HepG2 (cell line): ENCODE data around the gene ANAPC1. TPM values are rescaled to one million over a fixed set of nuclear protein-coding genes. Genes with fewer than 3 reads are reported as not detected.

Experiments
- CBFB ChIP-seq: sonication (generic); formaldehyde crosslinking; IDR thresholded peaks from 2 replicates; pipeline ENCODE4 v1.4.0; 2020; ENCODE audit warnings: missing genetic modification reagents
- CBX5 ChIP-seq: sonication (generic); formaldehyde crosslinking; IDR thresholded peaks from 2 replicates; pipeline ENCODE4 v1.4.0; 2020; ENCODE audit warnings: missing genetic modification reagents, borderline replicate concordance
- CHCHD3 ChIP-seq: sonication (generic); formaldehyde crosslinking; IDR thresholded peaks from 2 replicates; pipeline ENCODE4 v1.8.0; 2022; ENCODE audit warnings: mild to moderate bottlenecking, missing genetic modification reagents, moderate library complexity
- FOXK2 ChIP-seq: fragments of 450-650 bp; IDR thresholded peaks from 2 replicates; pipeline ENCODE4 v1.6.1; 2016
- HOXA9 ChIP-seq: sonication (generic); formaldehyde crosslinking; IDR thresholded peaks from 2 replicates; pipeline ENCODE4 v1.8.1; 2022; ENCODE audit warnings: missing genetic modification reagents, mild to moderate bottlenecking, moderate library complexity, borderline replicate concordance
- LBX2 ChIP-seq: sonication (generic); formaldehyde crosslinking; IDR thresholded peaks from 2 replicates; pipeline ENCODE4 v1.5.0; 2020; ENCODE audit warnings: missing genetic modification reagents, mild to moderate bottlenecking, borderline replicate concordance
- NONO ChIP-seq, 2 experiments: fragments of 450-650 bp in 1 of 2; sonication (generic) in 1 of 2; formaldehyde crosslinking in 1 of 2; IDR thresholded peaks in 1 of 2; conservative IDR thresholded peaks in 1 of 2; 2 replicates each; pipeline versions ENCODE4 v1.6.1 to v1.8.0; 2017 to 2022; ENCODE audit warnings: mild to moderate bottlenecking in 1 of 2, missing genetic modification reagents in 1 of 2, moderate library complexity in 1 of 2
- NPAS2 ChIP-seq: sonication (generic); formaldehyde crosslinking; IDR thresholded peaks from 2 replicates; pipeline ENCODE4 v1.8.0; 2022; ENCODE audit warnings: mild to moderate bottlenecking, missing genetic modification reagents, borderline replicate concordance
- RCOR2 ChIP-seq: IDR thresholded peaks from 2 replicates; pipeline ENCODE4 v1.6.1; 2016; ENCODE audit warnings: missing biosample characterization, missing genetic modification reagents
- REL ChIP-seq: sonication (generic); formaldehyde crosslinking; conservative IDR thresholded peaks from 2 replicates; pipeline ENCODE4 v1.8.0; 2022; ENCODE audit warnings: mild to moderate bottlenecking, missing genetic modification reagents, moderate library complexity
- SMARCC2 ChIP-seq: fragments of 450-650 bp; IDR thresholded peaks from 2 replicates; pipeline ENCODE4 v1.6.1; 2017; ENCODE audit warnings: antibody characterized with exemption, mild to moderate bottlenecking
- SRF ChIP-seq: IDR thresholded peaks from 2 replicates; pipeline ENCODE4 v1.6.1; 2011; ENCODE audit warnings: mild to moderate bottlenecking, low read depth, low read length, moderate library complexity
- SSRP1 ChIP-seq: IDR thresholded peaks from 2 replicates; pipeline ENCODE4 v1.6.1; 2016; ENCODE audit warnings: control low read depth
- TRIM24 ChIP-seq: sonication (generic); formaldehyde crosslinking; IDR thresholded peaks from 2 replicates; pipeline ENCODE4 v1.8.0; 2022; ENCODE audit warnings: mild to moderate bottlenecking, missing genetic modification reagents
- XBP1 ChIP-seq: sonication (generic); formaldehyde crosslinking; IDR thresholded peaks from 2 replicates; pipeline ENCODE4 v1.5.0; 2020; ENCODE audit warnings: missing genetic modification reagents
- ZNF556 ChIP-seq: sonication (generic); formaldehyde crosslinking; IDR thresholded peaks from 2 replicates; pipeline ENCODE4 v1.4.0; 2020; ENCODE audit warnings: mild to moderate bottlenecking, missing genetic modification reagents, borderline replicate concordance
- ZNF619 ChIP-seq: sonication (generic); formaldehyde crosslinking; IDR thresholded peaks from 2 replicates; pipeline ENCODE4 v1.4.0; 2020; ENCODE audit warnings: mild to moderate bottlenecking, missing genetic modification reagents
- ZNF646 ChIP-seq: sonication (generic); formaldehyde crosslinking; IDR thresholded peaks from 2 replicates; pipeline ENCODE4 v1.9.0; 2021; ENCODE audit warnings: mild to moderate bottlenecking, missing genetic modification reagents
- ZNF883 ChIP-seq: sonication (generic); formaldehyde crosslinking; IDR thresholded peaks from 2 replicates; pipeline ENCODE4 v1.5.1; 2020; ENCODE audit warnings: mild to moderate bottlenecking, missing genetic modification reagents; ENCODE audit errors: not compliant biosample characterization
- polyA plus RNA-seq, 8 experiments: library from polyadenylated mRNA; depleted of rRNA in 3 of 8; stranded (reverse) in 7 of 8; unstranded in 1 of 8; fragments of >200 nt; fragmentation: Illumina TruSeq in 4 of 8; extraction: Trizol in 4 of 8; gene quantifications; 2 replicates each; pipeline versions ENCODE4 v1.2.1 to v1.2.3, GENCODE V29; 2011 to 2016; ENCODE audit warnings: low read depth in 4 of 8, missing spikeins in 1 of 8, mixed read lengths in 1 of 8; ENCODE audit not compliant: insufficient read depth in 1 of 8
- total RNA-seq, 5 experiments: library from RNA; depleted of rRNA; stranded (reverse); fragments of >200 nt; fragmentation: Illumina TruSeq; extraction: Trizol; gene quantifications; 2 replicates each; pipeline ENCODE4 v1.2.3, GENCODE V29; 2016; ENCODE audit warnings: low read depth in 1 of 5
- TF ChIP-seq, protein P1 (sequence below): sonication (generic); formaldehyde crosslinking; IDR thresholded peaks from 2 replicates; pipeline ENCODE4 v1.4.0; 2020; ENCODE audit warnings: missing genetic modification reagents, low read depth, mild to moderate bottlenecking, borderline replicate concordance
- TF ChIP-seq, protein P2 (sequence below): sonication (generic); formaldehyde crosslinking; IDR thresholded peaks from 2 replicates; pipeline ENCODE4 v1.5.1; 2020; ENCODE audit warnings: mild to moderate bottlenecking, missing genetic modification reagents, borderline replicate concordance

The ANAPC1 gene
- total and polyA plus RNA-seq, 2 of the 13 experiments (the other 11 are each of a cell fraction or from before 2014, with no cell fraction given) = 50.0 to 89.7 TPM

DNA sequence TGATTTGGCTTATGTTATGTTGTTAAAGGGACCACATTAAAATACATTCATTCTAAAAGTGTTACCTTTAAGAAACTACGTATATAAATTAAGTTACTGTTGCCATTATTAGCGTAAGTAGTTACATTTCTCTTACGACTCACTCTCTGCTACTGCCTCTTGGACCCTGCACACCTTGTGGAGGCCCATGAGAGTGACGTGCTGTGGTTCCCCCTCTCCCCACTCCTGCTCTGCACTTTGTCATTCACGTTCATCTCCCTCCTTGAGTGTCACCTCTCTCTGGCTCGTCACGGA is 13.6 kb upstream of the ANAPC1 start (continued):
- peak; percentile 62; the same call in 1 of the 2 replicates for TF ChIP-seq ZNF646 (CRISPR knock-in tag)
- TF ChIP-seq REL (CRISPR knock-in tag) = no peak
- TF ChIP-seq ZNF619 = 0 out of 2 replicates have a peak, but pooled peaks have one; percentile 25
- TF ChIP-seq CHCHD3 = peak; percentile 87; the same call in 1 of the 2 replicates
- no peak for TF ChIP-seq CBX5 (CRISPR knock-in tag)
- TF ChIP-seq NPAS2 (CRISPR knock-in tag) = no peak
- TF ChIP-seq CBFB (CRISPR knock-in tag) = no peak
- no peak for TF ChIP-seq FOXK2
- no peak for TF ChIP-seq SMARCC2
- TF ChIP-seq TRIM24 (CRISPR knock-in tag) = no peak
- 0 out of 2 replicates have a peak, but pooled peaks have one; percentile 58 for TF ChIP-seq SSRP1 (CRISPR knock-in tag)
- TF ChIP-seq LBX2 = no peak
- no peak for TF ChIP-seq NONO (IDR thresholded peaks at IDR 0.05)
- TF ChIP-seq NONO (CRISPR knock-in tag; conservative IDR thresholded peaks at IDR 0.05) = peak; percentile 64; the same call in 1 of the 2 replicates
- TF ChIP-seq ZNF556 (CRISPR knock-in tag) = no peak
- no peak for TF ChIP-seq XBP1 (CRISPR knock-in tag)
- TF ChIP-seq, protein P1, sequence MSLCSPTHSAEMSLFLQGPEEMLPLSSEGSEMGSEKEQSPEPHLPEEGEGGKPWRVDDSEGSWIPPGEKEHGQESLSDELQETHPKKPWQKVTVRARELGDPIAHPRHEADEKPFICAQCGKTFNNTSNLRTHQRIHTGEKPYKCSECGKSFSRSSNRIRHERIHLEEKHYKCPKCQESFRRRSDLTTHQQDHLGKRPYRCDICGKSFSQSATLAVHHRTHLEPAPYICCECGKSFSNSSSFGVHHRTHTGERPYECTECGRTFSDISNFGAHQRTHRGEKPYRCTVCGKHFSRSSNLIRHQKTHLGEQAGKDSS (CRISPR knock-in tag) = no peak
- TF ChIP-seq, protein P2, sequence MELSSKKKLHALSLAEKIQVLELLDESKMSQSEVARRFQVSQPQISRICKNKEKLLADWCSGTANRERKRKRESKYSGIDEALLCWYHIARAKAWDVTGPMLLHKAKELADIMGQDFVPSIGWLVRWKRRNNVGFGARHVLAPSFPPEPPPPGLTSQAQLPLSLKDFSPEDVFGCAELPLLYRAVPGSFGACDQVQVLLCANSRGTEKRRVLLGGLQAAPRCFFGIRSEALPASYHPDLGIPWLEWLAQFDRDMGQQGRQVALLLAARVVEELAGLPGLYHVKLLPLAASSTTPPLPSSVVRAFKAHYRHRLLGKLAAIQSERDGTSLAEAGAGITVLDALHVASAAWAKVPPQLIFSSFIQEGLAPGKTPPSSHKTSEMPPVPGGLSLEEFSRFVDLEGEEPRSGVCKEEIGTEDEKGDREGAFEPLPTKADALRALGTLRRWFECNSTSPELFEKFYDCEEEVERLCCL (CRISPR knock-in tag) = 0 out of 2 replicates have a peak, but pooled peaks have one; percentile 72
- TF ChIP-seq SRF = no peak
- TF ChIP-seq HOXA9 (CRISPR knock-in tag) = no peak
- no peak for TF ChIP-seq RCOR2 (CRISPR knock-in tag)
- peak; percentile 74 for TF ChIP-seq ZNF883 (CRISPR knock-in tag)
